ENCODE measurements around the gene TRAPPC3. TPM values are rescaled to one million over a fixed set of nuclear protein-coding genes. Genes with fewer than 3 reads are reported as not detected.
A peak's percentile ranks its signal among the peaks of the same experiment; 100 is the strongest.
"Not testable (repeated sequence)": the region's sequence is repeated elsewhere in the genome, so short reads cannot be mapped to it uniquely, and the experiment has no call there.

TRAPPC3 gene
- total RNA-seq, 1 donor from 2014 or later = 46.8 TPM

DNA sequence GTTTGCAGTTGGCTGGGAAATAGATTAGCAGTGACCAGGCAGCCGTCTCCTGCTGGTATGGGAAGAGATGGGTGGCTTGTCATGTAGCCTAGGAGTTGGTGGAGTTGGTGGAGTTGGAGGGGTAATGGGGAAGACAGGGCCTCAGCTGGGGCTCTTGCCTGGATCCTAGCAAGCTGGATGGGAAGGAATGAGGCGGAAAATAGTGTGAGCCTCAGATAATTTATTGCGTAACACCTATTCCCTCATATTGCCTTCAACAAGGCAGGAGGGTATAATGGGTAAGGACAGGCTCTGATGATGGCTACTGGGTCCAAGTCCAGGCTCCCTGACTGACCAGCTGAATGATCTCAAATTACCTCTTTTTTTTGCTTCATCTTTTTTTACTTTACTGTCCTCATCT, 19.2 kb upstream of the TRAPPC3 start:
- intact Hi-C loops (cut with DNase I) = no loop called here
- DNase-seq (ENCODE audit: low spot score) (no peak), ATAC-seq (no peak)

DNA sequence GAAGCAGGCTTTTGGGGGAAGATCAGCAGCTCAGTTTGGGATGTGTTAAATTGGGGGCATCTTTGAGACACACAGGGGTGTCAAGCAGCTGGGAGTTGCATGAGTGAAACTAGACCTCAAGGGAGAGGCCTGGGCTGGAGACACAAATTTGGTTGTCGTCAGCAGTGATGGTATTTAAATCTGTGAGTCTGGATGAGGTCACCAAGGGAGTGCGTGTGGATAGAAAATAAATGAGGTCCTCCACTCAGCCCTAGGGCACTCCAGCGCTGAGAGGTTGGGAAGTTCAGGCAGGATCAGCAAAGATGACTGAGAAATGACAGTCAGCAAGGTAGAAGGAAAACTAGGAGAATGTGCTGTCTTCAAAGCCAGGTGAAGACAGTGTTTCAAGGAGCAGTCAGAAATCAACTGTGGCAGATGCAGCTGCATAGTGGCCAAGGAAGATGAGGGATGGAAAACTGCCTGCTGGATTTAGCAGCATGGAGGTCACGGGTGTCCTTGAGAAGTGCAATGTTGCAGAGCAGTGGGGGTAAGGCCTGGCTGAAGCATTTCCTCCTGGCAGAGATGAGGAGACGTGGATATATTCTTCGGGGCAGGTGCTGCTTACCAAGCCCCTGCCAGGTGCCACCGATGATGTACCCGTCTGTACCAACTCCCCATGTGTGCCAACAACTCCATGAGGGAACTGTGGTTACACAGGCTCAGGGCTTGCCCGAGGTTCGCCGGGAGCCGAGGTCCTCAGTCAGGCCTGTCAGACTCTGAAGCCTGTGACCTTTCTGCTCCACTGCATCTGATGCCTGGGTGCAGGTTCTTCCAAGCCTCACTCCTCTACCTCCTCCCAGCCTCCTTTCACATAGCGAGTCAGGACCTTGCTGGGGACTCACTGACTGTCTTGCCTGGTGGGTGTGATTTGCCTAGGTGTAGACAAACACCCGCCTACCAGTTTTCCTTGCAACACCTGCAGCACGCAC, 17.9 kb upstream of the TRAPPC3 start:
- intact Hi-C loops (cut with DNase I) = no loop called here
- no peak for ATAC-seq
- no peak for DNase-seq (ENCODE audit: low spot score)

- ATAC-seq (no peak), DNase-seq (ENCODE audit: low spot score) (no peak)
- intact Hi-C loops (cut with DNase I) = no loop called here
Observed at GRCh38 chr1:36166136-36166535, 16.9 kb upstream of the TRAPPC3 start.

DNA sequence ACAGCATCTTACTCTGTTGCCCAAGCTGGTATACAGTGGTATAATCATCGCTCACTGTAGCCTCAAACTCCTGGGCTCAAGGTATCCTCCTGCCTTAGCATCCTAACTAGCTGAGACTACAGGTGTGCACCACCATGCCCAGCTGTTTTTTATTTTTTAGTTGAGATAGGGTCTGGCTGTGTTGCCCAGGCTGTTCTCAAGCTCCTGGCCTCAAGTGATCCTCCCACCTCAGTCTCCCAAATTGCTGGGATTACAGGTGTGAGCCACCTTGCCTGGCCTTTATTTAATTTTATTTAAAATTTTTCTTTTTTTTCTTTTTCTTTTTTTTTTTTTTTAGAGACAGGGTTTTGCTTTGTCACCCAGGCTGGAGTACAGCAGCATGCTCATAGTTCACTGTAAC, 15.9 kb upstream of the TRAPPC3 start:
- DNase-seq (ENCODE audit: low spot score) = no peak
- intact Hi-C loops (cut with DNase I) = no loop called here
- no peak for ATAC-seq

DNA sequence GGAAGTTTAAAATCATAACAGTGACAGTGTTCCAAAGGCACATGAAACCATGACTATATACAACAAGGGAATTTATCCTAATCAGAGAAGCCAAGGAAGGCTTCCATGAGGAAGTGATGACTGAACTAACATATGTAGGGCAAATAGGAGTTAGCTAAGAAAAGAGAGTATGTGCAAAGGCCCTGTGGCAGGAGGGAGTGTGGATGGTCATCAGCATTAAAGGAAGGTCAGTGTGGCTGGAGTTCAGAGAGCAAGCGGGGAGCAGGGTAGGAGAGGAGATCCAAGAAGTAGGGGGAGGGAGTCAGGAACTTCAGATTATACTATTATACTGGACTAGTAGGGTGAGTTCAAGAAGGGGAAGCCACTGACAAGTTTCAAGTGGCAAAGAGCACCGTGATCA, 15.1 kb upstream of the TRAPPC3 start:
- no peak for DNase-seq (ENCODE audit: low spot score)
- intact Hi-C loops (cut with DNase I) = no loop called here
- no peak for ATAC-seq

- intact Hi-C loops (cut with DNase I) = no loop called here
- ATAC-seq = no peak
- no peak for DNase-seq (ENCODE audit: low spot score)
Observed at GRCh38 chr1:36163426-36163825, 14.1 kb upstream of the TRAPPC3 start.

GRCh38 chr1:36162680-36163239, 13.5 kb upstream of the TRAPPC3 start:
- no peak for ATAC-seq
- DNase-seq (ENCODE audit: low spot score) = no peak
- intact Hi-C loops (cut with DNase I) = no loop called here

GRCh38 chr1:36161641-36162531, 12.6 kb upstream of the TRAPPC3 start:
- intact Hi-C loops (cut with DNase I) = no loop called here
- DNase-seq (ENCODE audit: low spot score) (no peak), ATAC-seq (peak; percentile 27)

DNA sequence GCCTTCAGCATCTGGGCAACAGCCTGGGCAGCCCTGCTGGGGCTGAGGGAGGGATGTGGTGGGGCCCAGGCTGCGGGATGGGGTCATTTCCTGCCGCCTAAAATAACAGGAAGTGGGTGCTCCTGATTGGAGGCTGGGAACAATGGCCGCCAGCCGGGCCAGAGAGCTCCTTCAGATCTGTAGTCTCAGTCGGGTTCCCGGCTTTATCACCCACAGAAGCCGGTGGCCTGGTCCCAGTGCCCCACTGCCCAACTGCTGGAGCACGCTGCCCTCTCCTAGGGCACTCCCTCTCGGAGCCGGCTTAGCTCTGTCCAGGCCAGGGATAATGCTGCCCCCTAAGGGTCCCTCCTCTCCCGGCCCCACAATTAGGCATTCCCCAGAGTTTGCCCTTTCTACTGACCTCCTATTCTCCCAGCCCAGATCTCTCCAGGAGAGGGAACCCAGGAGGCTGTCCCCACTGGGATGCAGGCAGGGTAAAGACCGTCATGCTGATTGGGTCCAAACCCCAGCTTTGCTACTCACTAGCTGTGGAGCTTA, 11.7 kb upstream of the TRAPPC3 start:
- intact Hi-C loops (cut with DNase I) = no loop called here
- DNase-seq (ENCODE audit: low spot score) = peak; percentile 77
- ATAC-seq = peak; percentile 79

DNA sequence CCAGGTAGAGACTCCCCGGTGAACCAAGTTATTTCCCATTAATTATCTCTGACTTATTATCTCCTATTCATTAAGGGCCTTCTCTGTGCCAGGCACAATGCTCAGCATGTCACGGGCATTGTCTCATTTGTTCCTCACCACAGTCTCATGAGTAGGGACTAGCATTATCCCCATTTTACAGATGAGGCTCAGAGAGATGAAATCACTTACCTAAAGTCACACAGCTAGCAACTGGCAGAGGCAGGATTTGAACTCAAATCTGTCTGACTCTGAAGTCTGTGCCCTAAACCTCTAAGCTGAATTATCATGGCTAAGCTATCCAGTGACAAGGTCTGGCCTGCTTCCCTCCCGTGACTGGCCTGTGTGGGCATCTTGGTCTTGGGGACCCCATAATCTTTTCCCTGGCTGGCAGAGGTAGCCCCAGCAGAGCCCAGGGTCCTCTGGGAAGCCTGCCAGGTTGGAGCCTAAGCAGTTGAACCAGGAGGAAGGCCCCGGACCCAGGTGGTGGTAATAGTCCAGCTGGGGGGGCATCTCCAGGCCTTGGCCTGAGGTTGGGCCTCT, 11.2 kb upstream of the TRAPPC3 start:
- ATAC-seq (no peak), DNase-seq (ENCODE audit: low spot score) (no peak)
- intact Hi-C loops (cut with DNase I) = no loop called here

DNA sequence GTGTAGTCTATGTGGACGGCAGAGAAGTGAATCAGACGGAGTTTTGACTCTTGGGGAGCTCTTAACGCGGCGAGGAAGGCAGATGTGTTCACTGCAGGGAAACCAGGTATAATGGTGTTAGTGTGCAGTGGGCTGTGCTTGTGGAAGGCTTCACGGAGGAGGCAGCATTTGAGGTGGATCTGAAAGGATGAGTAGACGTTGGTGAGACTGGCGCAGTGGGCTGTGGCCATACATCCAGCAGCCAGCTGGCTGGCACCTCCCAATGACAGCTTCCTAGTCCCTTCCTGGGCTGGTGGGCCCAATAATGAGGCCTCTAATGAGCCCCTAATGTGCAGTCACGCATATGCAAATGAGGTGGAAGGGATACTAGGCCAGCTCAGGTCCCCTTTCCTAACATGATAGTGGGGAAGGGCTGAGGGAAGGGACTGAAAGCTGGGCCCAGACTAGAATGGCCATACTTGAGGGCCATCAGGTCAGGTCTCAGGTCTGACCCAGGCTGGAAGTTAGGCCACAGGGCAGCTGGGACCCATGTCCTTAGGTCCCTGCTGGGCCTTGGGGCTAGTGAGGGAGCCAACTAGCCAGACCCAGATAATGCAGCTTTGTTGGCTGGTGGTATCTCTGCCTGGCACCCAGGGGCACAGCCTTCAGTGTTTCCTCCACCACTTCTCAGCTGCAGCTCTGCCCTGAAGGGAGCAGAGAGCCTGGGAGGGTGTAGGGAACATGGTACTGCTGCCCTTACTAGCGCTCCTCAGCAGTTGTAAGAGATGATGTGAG, 10.5 kb upstream of the TRAPPC3 start:
- DNase-seq (ENCODE audit: low spot score) = no peak
- no peak for ATAC-seq
- intact Hi-C loops (cut with DNase I) = no loop called here

GRCh38 chr1:36158827-36159252, 9.6 kb upstream of the TRAPPC3 start:
- intact Hi-C loops (cut with DNase I); ATAC-seq; DNase-seq (ENCODE audit: low spot score): not testable (repeated sequence)

- DNase-seq (ENCODE audit: low spot score) (no peak), ATAC-seq (no peak)
- intact Hi-C loops (cut with DNase I) = no loop called here
Observed at GRCh38 chr1:36157973-36158826, 8.9 kb upstream of the TRAPPC3 start.

DNA sequence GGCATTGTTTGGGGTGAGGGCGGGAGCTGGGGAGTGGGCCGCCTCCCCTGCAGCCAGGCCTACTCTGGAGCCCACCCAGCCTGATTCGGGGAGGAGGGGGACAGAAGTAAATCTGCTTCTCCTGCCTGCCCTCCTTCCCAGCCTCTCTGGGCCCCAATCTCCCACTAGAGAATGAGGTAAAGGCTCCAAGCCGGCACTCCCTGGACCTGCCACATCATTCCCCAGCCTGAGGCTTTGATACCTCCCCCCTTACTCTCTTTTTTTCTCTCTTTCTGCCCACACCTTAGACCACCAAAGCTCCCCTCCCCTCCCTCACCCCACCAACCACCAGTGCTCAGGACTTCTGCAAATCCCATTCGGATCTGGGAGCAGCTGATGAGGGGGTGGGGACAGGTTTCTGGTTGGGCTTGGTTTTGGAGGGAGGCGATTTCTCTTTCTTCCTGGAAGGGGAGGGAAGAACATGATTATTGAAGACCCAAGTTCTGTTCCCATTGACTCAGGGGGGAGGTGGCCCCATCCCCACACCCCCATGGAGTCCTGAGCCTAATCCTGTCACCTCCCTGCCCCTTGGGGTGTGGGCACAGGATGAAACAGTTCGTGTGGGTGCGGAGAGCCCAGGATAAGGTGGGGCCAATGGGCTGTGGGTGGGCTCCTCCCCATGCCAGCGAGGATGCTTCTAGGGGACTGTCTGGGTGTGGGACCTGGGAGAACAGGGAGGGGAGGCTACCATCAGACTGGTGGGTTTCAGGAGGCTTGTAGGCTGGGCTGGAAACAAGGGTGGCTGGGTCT, 8.0 kb upstream of the TRAPPC3 start:
- intact Hi-C loops (cut with DNase I) = no loop called here

GRCh38 chr1:36156329-36157114, 7.2 kb upstream of the TRAPPC3 start:
- intact Hi-C loops (cut with DNase I) = no loop called here
- peak; percentile 44 for ATAC-seq
- peak; percentile 85 for DNase-seq (ENCODE audit: low spot score)

More for the DNA sequence above, 8.0 kb upstream of the TRAPPC3 start:
- ATAC-seq = peak; percentile 2
- DNase-seq (ENCODE audit: low spot score) = no peak

Measured in sciatic nerve (tissue), 2 donors.